Measurements from ENCODE around the gene CDC25B.

GRCh38 chr20:3777381-3777715 lies 18.8 kb upstream of the CDC25B start:
- no peak for TF ChIP-seq CTCF (conservative IDR thresholded peaks at IDR 0.05)
- TF ChIP-seq EZH2 (IDR thresholded peaks at IDR 0.05; ENCODE audit: low read depth): no peak

Measured in PC-9 (cell line).